H9 (cell line): ENCODE measurements around the gene SUPT3H. TPM values are rescaled to one million over a fixed set of nuclear protein-coding genes. Genes with fewer than 3 reads are reported as not detected.

Experiments used
- DNase-seq: peaks from one replicate; pipeline ENCODE4 v3.0.0-alpha.2; 2017
- H2AFZ ChIP-seq: one replicate; pipeline ENCODE4 v1.6.1; 2013; ENCODE audit warnings: mild to moderate bottlenecking, low read length, control low read depth, moderate library complexity
- H2AK5ac ChIP-seq: 2 replicates; pipeline ENCODE4 v1.6.1; 2013; ENCODE audit warnings: low read length, control low read depth, mixed read lengths; ENCODE audit not compliant: insufficient read length
- H2BK120ac ChIP-seq: one replicate; pipeline ENCODE4 v1.6.1; 2013; ENCODE audit warnings: low read depth, mild to moderate bottlenecking, low read length, control low read depth, inconsistent platforms; ENCODE audit not compliant: poor library complexity, severe bottlenecking
- H2BK12ac ChIP-seq: 2 replicates; pipeline ENCODE4 v1.6.1; 2013; ENCODE audit warnings: low read length, control low read depth, mixed read lengths, low read depth; ENCODE audit not compliant: insufficient read length
- H2BK15ac ChIP-seq: 2 replicates; pipeline ENCODE4 v1.6.1; 2013; ENCODE audit warnings: low read depth, low read length, control low read depth
- H2BK20ac ChIP-seq: one replicate; pipeline ENCODE4 v1.6.1; 2013; ENCODE audit warnings: low read depth, mild to moderate bottlenecking, low read length, control low read depth, inconsistent platforms; ENCODE audit not compliant: poor library complexity, severe bottlenecking
- H2BK5ac ChIP-seq: 2 replicates; pipeline ENCODE4 v1.6.1; 2013; ENCODE audit warnings: low read length, control low read depth, mixed read lengths; ENCODE audit not compliant: insufficient read length
- H3K14ac ChIP-seq: 2 replicates; pipeline ENCODE4 v1.6.1; 2013; ENCODE audit warnings: low read length, control low read depth; ENCODE audit not compliant: insufficient read depth
- H3K18ac ChIP-seq: 2 replicates; pipeline ENCODE4 v1.6.1; 2013; ENCODE audit warnings: low read depth, mild to moderate bottlenecking, mixed read lengths, low read length, control low read depth; ENCODE audit not compliant: insufficient read length
- H3K23ac ChIP-seq: 2 replicates; pipeline ENCODE4 v1.6.1; 2013; ENCODE audit warnings: low read length, control low read depth, mixed read lengths, low read depth; ENCODE audit not compliant: insufficient read length
- H3K23me2 ChIP-seq: 2 replicates; pipeline ENCODE4 v1.6.1; 2013; ENCODE audit warnings: low read depth, mild to moderate bottlenecking, mixed read lengths, low read length, control low read depth; ENCODE audit not compliant: insufficient read length, poor library complexity, severe bottlenecking
- H3K27ac ChIP-seq: 2 replicates; pipeline ENCODE4 v1.5.1; 2013; ENCODE audit warnings: low read length, control low read depth, mixed read lengths, low read depth; ENCODE audit not compliant: insufficient read length
- H3K27me3 ChIP-seq: 2 replicates; pipeline ENCODE4 v1.6.1; 2013; ENCODE audit warnings: low read length, control low read depth, inconsistent platforms; ENCODE audit not compliant: insufficient read depth
- H3K4ac ChIP-seq: 2 replicates; pipeline ENCODE4 v1.6.1; 2013; ENCODE audit warnings: low read depth, mild to moderate bottlenecking, control low read depth, inconsistent platforms, low read length, moderate library complexity
- H3K4me1 ChIP-seq: 2 replicates; pipeline ENCODE4 v1.6.1; 2013; ENCODE audit warnings: low read length, control low read depth, inconsistent platforms; ENCODE audit not compliant: insufficient read depth
- H3K4me2 ChIP-seq: 2 replicates; pipeline ENCODE4 v1.6.1; 2013; ENCODE audit warnings: low read length, control low read depth, mixed read lengths; ENCODE audit not compliant: insufficient read length, insufficient read depth
- H3K56ac ChIP-seq: 2 replicates; pipeline ENCODE4 v1.6.1; 2013; ENCODE audit warnings: low read depth, mild to moderate bottlenecking, mixed read lengths, low read length, control low read depth; ENCODE audit not compliant: insufficient read length
- H3K79me1 ChIP-seq: 2 replicates; pipeline ENCODE4 v1.6.1; 2013; ENCODE audit warnings: low read depth, mild to moderate bottlenecking, moderate library complexity, low read length, control low read depth, inconsistent platforms; ENCODE audit not compliant: insufficient read depth, poor library complexity, severe bottlenecking
- H3K79me2 ChIP-seq: 2 replicates; pipeline ENCODE4 v1.6.1; 2013; ENCODE audit warnings: low read length, control low read depth, inconsistent platforms; ENCODE audit not compliant: insufficient read depth
- H3K9ac ChIP-seq: 2 replicates; pipeline ENCODE4 v1.6.1; 2013; ENCODE audit warnings: low read length, control low read depth, mixed read lengths; ENCODE audit not compliant: insufficient read length; ENCODE audit errors: extremely low read depth
- H3K9me3 ChIP-seq: one replicate; pipeline ENCODE4 v1.6.1; 2013; ENCODE audit warnings: low read depth, low read length, inconsistent platforms; ENCODE audit not compliant: control insufficient read depth
- H3T11ph ChIP-seq: one replicate; pipeline ENCODE4 v1.6.1; 2013; ENCODE audit warnings: mild to moderate bottlenecking, low read length, control low read depth, inconsistent platforms
- H4K20me1 ChIP-seq: one replicate; pipeline ENCODE4 v1.6.1; 2013; ENCODE audit not compliant: control insufficient read depth, insufficient read length, insufficient read depth
- H4K5ac ChIP-seq: 2 replicates; pipeline ENCODE4 v1.6.1; 2013; ENCODE audit warnings: low read depth, mild to moderate bottlenecking, mixed read lengths, low read length, control low read depth; ENCODE audit not compliant: insufficient read length
- H4K8ac ChIP-seq: replicated peaks from 2 replicates; pipeline ENCODE4 v1.6.1; 2013; ENCODE audit warnings: low read length, control low read depth, mixed read lengths, low read depth; ENCODE audit not compliant: insufficient read length
- H4K91ac ChIP-seq: 2 replicates; pipeline ENCODE4 v1.6.1; 2013; ENCODE audit warnings: low read depth, mild to moderate bottlenecking, moderate library complexity, mixed read lengths, low read length, control low read depth; ENCODE audit not compliant: insufficient read length
- H3K27ac Mint-ChIP-seq, 3 experiments: 2 replicates in 2 of 3; 3 replicates in 1 of 3; pipeline ENCODE4 v1.8.0; 2020 to 2021; ENCODE audit warnings: mixed read lengths in 3 of 3, mild to moderate bottlenecking in 1 of 3, moderate library complexity in 1 of 3
- H3K27me3 Mint-ChIP-seq: 2 replicates; pipeline ENCODE4 v1.8.0; 2021; ENCODE audit warnings: low read depth, mild to moderate bottlenecking, moderate library complexity, mixed read lengths
- H3K36me3 Mint-ChIP-seq, 3 experiments: 2 replicates in 2 of 3; 3 replicates in 1 of 3; pipeline ENCODE4 v1.8.0; 2020 to 2021; ENCODE audit warnings: low read depth in 3 of 3, mixed read lengths in 3 of 3; ENCODE audit not compliant: insufficient read depth in 1 of 3
- H3K4me1 Mint-ChIP-seq, 2 experiments: 2 replicates each; pipeline ENCODE4 v1.8.0; 2020; ENCODE audit warnings: mixed read lengths in 2 of 2
- H3K4me3 Mint-ChIP-seq, 2 experiments: 2 replicates in 1 of 2; 3 replicates in 1 of 2; pipeline ENCODE4 v1.8.0; 2020 to 2021; ENCODE audit warnings: mild to moderate bottlenecking in 2 of 2, mixed read lengths in 2 of 2, moderate library complexity in 1 of 2
- H3K9me3 Mint-ChIP-seq, 2 experiments: 2 replicates in 1 of 2; 3 replicates in 1 of 2; pipeline ENCODE4 v1.8.0; 2020; ENCODE audit warnings: mild to moderate bottlenecking in 2 of 2, mixed read lengths in 2 of 2, moderate library complexity in 1 of 2
- CTCF ChIP-seq: fragments of 200-600 bp; sonication (generic); conservative IDR thresholded peaks from 3 replicates; pipeline ENCODE4 v1.8.0; 2021; ENCODE audit warnings: antibody characterized with exemption, mild to moderate bottlenecking
- total RNA-seq: library from RNA; stranded (reverse); gene quantifications from 2 replicates; pipeline ENCODE4 v1.2.1, GENCODE V29; 2021

SUPT3H gene
- total RNA-seq, 1 experiment from 2014 or later = 22.5 TPM

- H3K18ac ChIP-seq = no peak overlapping the region
- no peaks in the 10 kb centered on the region for H3K27me3 ChIP-seq
- no peak overlapping the region for H2BK20ac ChIP-seq
- H2BK15ac ChIP-seq = no peak overlapping the region
- H3K9me3 ChIP-seq = no peaks in the 10 kb centered on the region
- no peaks in the 10 kb centered on the region for H3K36me3 Mint-ChIP-seq
- H4K8ac ChIP-seq = no peak overlapping the region
- no peaks in the 10 kb centered on the region for H3K79me1 ChIP-seq
- no peak overlapping the region for H3T11ph ChIP-seq
- H3K14ac ChIP-seq = no peak overlapping the region
- peaks cover 0 to 3% of the 10 kb centered on the region in 2 experiments; a peak in 1 of 4 replicates for H3K4me1 Mint-ChIP-seq
- no peaks in the 10 kb centered on the region for H3K23me2 ChIP-seq
- H2BK120ac ChIP-seq = no peak overlapping the region
- no peak overlapping the region for H4K5ac ChIP-seq
- no peaks in the 10 kb centered on the region for H3K79me2 ChIP-seq
- H3K56ac ChIP-seq = no peak overlapping the region
- H4K91ac ChIP-seq = no peak overlapping the region
- H3K27ac ChIP-seq = no peak overlapping the region
- no peaks in the 10 kb centered on the region for H3K9me3 Mint-ChIP-seq
- H3K9ac ChIP-seq = no peak overlapping the region
- no peaks in the 10 kb centered on the region for H3K4me1 ChIP-seq
- no peak overlapping the region for H3K27ac Mint-ChIP-seq
- no peak overlapping the region for H3K23ac ChIP-seq
- H3K4me2 ChIP-seq = no peak overlapping the region
- no peaks in the 10 kb centered on the region for H3K27me3 Mint-ChIP-seq
- DNase-seq = no peak
- H3K4ac ChIP-seq = no peak overlapping the region
- no peaks in the 10 kb centered on the region for H4K20me1 ChIP-seq
- H2BK5ac ChIP-seq = no peak overlapping the region
- H2AFZ ChIP-seq = no peak overlapping the region
- no peak for TF ChIP-seq CTCF
- no peak overlapping the region for H2BK12ac ChIP-seq
- H2AK5ac ChIP-seq = no peak overlapping the region
- no peak overlapping the region for H3K4me3 Mint-ChIP-seq
These were observed 260.9 kb downstream of the SUPT3H start for GRCh38 chr6:45116714-45117410.
